HG02981 (cell line): ENCODE measurements around the gene GRIK1.

Experiments used
- ATAC-seq: cut with Tn5 transposase; IDR thresholded peaks from one replicate; pipeline ENCODE4 v1.9.1; 2021; ENCODE audit warnings: mild to moderate bottlenecking, moderate library complexity; ENCODE audit not compliant: unreplicated experiment

The GRIK1 gene

GRCh38 chr21:29648710-29649240 is 291.0 kb downstream of the GRIK1 start:
- ATAC-seq: no peak

DNA sequence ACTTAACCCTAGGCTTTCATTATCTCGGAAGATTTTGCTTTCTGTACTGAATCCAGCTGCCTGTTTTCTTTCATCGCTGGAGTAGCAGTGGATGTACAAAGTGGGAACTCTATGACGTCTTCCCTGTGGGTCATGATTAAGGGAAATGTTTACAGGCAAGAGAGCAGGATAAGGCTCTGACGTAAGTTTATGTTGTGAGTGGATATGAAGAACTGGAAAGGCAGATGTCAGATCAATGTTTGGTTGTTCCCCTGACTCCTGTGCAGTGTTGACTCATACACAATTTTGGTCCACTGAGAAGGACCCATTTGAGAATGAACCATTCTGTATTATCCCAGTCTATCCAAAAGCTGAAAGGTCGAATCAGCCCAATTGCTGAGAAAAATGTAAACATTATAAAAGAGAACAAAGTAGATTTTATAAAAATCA is 292.4 kb downstream of the GRIK1 start:
- ATAC-seq: no peak

- ATAC-seq: no peak
Observed at GRCh38 chr21:29645666-29646553, 293.9 kb downstream of the GRIK1 start.

DNA sequence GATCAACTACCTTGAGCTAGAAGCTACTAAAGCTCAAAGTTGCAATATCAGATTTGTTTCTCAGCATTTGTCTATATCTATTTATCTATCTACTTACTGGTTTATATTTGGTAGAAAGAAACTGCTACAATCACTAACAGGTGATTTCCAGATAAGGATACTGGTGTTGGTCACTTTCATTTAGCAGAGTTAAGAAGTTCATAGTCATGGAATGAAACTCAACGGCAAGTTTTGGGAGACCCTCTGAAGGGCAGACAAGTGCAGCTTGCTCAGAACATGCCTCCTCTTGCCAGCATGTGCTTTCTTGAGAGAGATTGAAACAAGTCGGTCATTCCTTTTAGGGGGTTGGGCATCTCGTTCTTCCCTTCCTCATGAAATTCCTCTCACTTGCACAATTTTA is 296.5 kb downstream of the GRIK1 start:
- ATAC-seq: no peak

- ATAC-seq: no peak
Observed at GRCh38 chr21:29642551-29643245, 297.1 kb downstream of the GRIK1 start.

- ATAC-seq: no peak
Observed at GRCh38 chr21:29641635-29642550, 297.9 kb downstream of the GRIK1 start.

- ATAC-seq: no peak
Observed at GRCh38 chr21:29641001-29641634, 298.7 kb downstream of the GRIK1 start.

DNA sequence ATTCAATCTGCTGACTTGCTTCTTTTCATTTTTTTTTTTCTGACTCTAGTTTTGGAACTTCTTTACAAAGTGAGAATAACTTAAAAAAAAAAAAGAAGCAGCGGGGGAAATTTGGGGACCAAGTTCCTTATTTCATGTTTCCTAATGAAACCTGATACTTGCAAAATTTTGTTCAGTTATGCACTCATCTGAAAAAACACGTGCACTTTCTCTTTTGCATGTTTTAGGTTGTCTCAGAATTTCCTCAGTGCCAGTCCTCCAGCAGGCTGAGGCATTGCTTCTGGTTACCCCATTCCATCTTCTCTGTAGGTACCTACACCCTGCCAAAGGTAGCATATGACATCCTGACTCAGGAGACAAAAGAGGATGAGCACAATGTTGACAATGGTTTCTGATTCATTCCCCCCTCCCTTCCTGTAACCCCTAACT is 299.7 kb downstream of the GRIK1 start:
- ATAC-seq: peak; percentile 36

GRCh38 chr21:29639366-29640079 is 300.3 kb downstream of the GRIK1 start:
- ATAC-seq: peak; percentile 26

DNA sequence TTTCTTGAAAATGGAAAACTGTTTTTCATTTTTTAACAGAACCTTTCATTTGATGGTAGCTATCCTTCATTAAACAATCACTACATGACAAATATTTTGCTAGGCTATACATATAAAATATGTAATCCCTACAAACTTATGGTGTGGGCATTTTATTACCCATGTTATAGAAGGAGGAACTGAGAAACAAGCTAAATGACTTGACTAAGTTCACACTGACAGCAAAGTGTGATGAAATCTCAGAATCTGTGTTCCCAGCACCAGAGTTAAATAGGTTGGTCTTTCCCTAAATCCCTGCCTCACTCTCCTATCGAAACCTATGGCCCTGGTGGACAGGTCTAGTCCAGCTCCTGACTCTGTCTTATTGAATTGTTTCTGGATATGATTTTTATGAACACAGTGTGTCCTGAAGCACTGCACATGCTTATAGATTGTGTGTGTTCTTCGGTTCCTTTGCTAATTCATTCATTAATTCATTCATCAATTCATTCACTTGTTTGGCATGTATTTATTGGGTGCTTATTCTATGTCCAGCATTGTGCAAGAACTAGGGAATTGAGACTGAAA is 301.0 kb downstream of the GRIK1 start:
- peak; percentile 50 for ATAC-seq

- ATAC-seq: no peak
Observed at GRCh38 chr21:29638138-29638537, 301.7 kb downstream of the GRIK1 start.

GRCh38 chr21:29637553-29637952 is 302.2 kb downstream of the GRIK1 start:
- no peak for ATAC-seq

DNA sequence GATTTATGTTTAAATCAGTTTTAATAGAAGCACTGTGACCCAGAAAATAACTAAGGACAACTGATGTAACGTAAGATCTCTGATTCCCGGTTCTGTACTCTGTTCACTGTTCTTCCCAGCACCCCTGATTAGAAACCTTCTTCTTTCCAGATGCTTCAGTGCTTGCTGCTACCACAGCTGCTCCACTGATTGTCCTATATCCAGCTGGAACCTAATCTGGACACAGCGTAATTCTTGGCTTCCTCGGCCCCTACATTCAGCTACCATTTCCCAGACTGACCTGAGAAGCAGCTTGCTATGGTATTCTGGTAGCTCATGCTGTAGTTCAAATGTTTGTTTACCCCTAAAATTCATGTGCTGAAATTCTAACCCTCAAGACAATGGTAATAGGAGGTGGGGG is 302.7 kb downstream of the GRIK1 start:
- ATAC-seq: no peak

DNA sequence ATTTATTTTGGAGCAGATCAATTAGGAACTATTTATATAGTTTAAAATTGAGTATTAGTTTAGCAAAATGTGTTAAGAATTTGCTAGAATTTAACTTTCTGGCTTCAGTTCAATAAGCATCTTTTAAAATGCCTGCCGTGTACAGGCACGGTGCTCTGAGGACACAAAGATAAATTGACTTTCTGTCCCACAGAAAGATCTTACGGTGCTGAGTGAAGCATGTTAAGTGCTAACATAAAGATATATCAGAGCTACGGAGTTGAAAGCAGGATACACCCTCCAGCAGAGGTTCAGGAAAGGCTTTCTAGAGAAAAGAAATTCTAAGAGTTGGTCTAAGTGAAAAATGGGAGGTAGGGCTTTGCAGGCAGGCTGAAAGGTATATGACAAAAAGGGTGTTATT is 305.4 kb downstream of the GRIK1 start:
- ATAC-seq: no peak

GRCh38 chr21:29633756-29634155 is 306.0 kb downstream of the GRIK1 start:
- no peak for ATAC-seq

DNA sequence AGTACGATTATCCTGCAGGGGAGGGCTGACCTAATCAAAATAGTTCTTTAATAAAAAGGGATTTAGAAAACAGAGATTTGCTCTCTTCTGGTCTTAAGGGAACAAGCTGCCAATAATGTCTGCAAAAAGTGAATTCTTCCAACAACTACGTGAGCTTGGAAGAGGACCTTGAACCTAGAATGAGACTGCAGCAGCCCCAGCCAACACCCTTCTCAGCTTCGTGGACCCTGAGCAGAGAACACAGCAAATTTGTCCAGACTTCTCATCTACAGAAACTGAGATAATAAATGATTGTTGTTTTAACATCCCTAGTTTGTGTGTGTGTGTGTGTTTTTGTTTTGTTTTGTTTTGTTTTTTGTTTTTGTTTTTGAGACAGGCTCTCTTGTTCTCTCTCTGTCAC is 309.4 kb downstream of the GRIK1 start:
- no peak for ATAC-seq

GRCh38 chr21:29627905-29628304 is 311.9 kb downstream of the GRIK1 start:
- ATAC-seq: no peak

GRCh38 chr21:29626801-29627470 is 312.9 kb downstream of the GRIK1 start:
- no peak for ATAC-seq

DNA sequence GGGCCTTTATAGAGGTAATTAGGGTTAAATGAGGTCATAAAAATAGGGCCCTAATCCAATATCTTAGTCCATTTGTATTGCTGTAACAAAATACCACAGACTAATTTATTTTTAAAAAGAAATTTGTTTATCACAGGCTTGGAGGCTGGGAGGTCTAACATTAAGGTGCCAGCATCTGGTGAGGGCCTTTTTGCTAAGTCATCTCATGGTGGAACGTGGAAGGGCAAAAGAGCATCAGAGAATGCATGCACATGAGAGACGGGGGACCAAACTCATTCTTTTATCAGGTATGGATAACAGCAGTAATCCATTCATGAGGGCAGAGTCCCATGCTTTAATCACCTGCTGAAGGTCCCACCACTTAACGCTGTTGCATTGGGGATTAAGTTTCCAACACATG is 313.8 kb downstream of the GRIK1 start:
- ATAC-seq: no peak
